Measurements from ENCODE around the gene CCDC177.
"Not testable (repeated sequence)": the region's sequence is repeated elsewhere in the genome, so short reads cannot be mapped to it uniquely, and the experiment has no call there.

Gene CCDC177

GRCh38 chr14:69600304-69600891, 25.7 kb upstream of the CCDC177 start:
- H3K4me3 ChIP-seq (ENCODE audit: low read depth, low read length) = no peak overlapping the region

GRCh38 chr14:69599431-69599830, 24.8 kb upstream of the CCDC177 start:
- not testable (repeated sequence) for H3K4me3 ChIP-seq (ENCODE audit: low read depth, low read length)

- H3K4me3 ChIP-seq (ENCODE audit: low read depth, low read length) = no peak overlapping the region
These were observed 20.7 kb upstream of the CCDC177 start for GRCh38 chr14:69595336-69595735.

GRCh38 chr14:69594846-69595245, 20.2 kb upstream of the CCDC177 start:
- H3K4me3 ChIP-seq (ENCODE audit: low read depth, low read length) = no peak overlapping the region

- no peak overlapping the region for H3K4me3 ChIP-seq (ENCODE audit: low read depth, low read length)
These were observed 18.5 kb upstream of the CCDC177 start for GRCh38 chr14:69593018-69593677.

- H3K4me3 ChIP-seq (ENCODE audit: low read depth, low read length) = no peak overlapping the region
These were observed 16.6 kb upstream of the CCDC177 start for GRCh38 chr14:69591317-69591716.

GRCh38 chr14:69587389-69587788, 12.7 kb upstream of the CCDC177 start:
- H3K4me3 ChIP-seq (ENCODE audit: low read depth, low read length) = no peak overlapping the region

- H3K4me3 ChIP-seq (ENCODE audit: low read depth, low read length) = no peak overlapping the region
These were observed 11.7 kb upstream of the CCDC177 start for GRCh38 chr14:69586404-69586803.

GRCh38 chr14:69584389-69584788, 9.7 kb upstream of the CCDC177 start:
- no peak overlapping the region for H3K4me3 ChIP-seq (ENCODE audit: low read depth, low read length)

GRCh38 chr14:69582829-69583228, 8.2 kb upstream of the CCDC177 start:
- H3K4me3 ChIP-seq (ENCODE audit: low read depth, low read length) = no peak overlapping the region

- H3K4me3 ChIP-seq (ENCODE audit: low read depth, low read length) = no peak overlapping the region
These were observed 7.5 kb upstream of the CCDC177 start for GRCh38 chr14:69582212-69582611.

- H3K4me3 ChIP-seq (ENCODE audit: low read depth, low read length) = no peak overlapping the region
These were observed 6.8 kb upstream of the CCDC177 start for GRCh38 chr14:69581316-69581935.

- no peak overlapping the region for H3K4me3 ChIP-seq (ENCODE audit: low read depth, low read length)
These were observed 5.4 kb upstream of the CCDC177 start for GRCh38 chr14:69580009-69580577.

- no peak overlapping the region for H3K4me3 ChIP-seq (ENCODE audit: low read depth, low read length)
These were observed 4.8 kb upstream of the CCDC177 start for GRCh38 chr14:69579476-69579875.

- no peak overlapping the region for H3K4me3 ChIP-seq (ENCODE audit: low read depth, low read length)
These were observed 254 bp upstream of the CCDC177 start for GRCh38 chr14:69574954-69575295.

- H3K4me3 ChIP-seq (ENCODE audit: low read depth, low read length) = peak overlapping the region; percentile 1
These were observed 824 bp downstream of the CCDC177 start for GRCh38 chr14:69573831-69574262.

GRCh38 chr14:69573205-69573830, 1.4 kb downstream of the CCDC177 start:
- no peak overlapping the region for H3K4me3 ChIP-seq (ENCODE audit: low read depth, low read length)

- H3K4me3 ChIP-seq (ENCODE audit: low read depth, low read length) = no peak overlapping the region
These were observed 1.9 kb downstream of the CCDC177 start for GRCh38 chr14:69572841-69573135.

GRCh38 chr14:69572030-69572840, 2.4 kb downstream of the CCDC177 start:
- H3K4me3 ChIP-seq (ENCODE audit: low read depth, low read length) = peak overlapping the region; percentile 8

- no peak overlapping the region for H3K4me3 ChIP-seq (ENCODE audit: low read depth, low read length)
These were observed 3.1 kb downstream of the CCDC177 start for GRCh38 chr14:69571449-69572029.
